Measurements from ENCODE around the gene KNG1.
"Not testable (repeated sequence)": the region's sequence is repeated elsewhere in the genome, so short reads cannot be mapped to it uniquely, and the experiment has no call there.

Gene KNG1

DNA sequence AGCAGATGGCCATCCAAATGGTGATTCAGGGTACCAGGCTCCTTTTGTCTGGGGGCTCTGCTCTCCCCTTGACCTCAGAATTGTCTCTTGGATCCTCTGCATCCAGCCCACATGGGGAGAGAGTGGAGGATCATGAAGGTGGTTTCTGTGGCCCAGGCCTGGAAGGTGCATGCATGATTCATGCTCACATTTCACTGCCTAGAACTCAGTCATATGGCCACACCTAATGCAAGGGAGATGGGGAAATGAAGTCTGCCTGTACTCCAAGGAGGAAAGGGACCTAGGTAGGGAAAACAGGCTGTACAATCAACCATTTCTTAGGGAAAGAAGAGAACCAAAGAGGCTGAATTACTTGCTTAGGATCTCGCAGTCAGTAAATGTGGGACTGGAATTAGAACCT, 36.3 kb upstream of the KNG1 start:
- no peak overlapping the region for H3K4me3 ChIP-seq (ENCODE audit: low read depth, low read length)
- TF ChIP-seq, protein P1, sequence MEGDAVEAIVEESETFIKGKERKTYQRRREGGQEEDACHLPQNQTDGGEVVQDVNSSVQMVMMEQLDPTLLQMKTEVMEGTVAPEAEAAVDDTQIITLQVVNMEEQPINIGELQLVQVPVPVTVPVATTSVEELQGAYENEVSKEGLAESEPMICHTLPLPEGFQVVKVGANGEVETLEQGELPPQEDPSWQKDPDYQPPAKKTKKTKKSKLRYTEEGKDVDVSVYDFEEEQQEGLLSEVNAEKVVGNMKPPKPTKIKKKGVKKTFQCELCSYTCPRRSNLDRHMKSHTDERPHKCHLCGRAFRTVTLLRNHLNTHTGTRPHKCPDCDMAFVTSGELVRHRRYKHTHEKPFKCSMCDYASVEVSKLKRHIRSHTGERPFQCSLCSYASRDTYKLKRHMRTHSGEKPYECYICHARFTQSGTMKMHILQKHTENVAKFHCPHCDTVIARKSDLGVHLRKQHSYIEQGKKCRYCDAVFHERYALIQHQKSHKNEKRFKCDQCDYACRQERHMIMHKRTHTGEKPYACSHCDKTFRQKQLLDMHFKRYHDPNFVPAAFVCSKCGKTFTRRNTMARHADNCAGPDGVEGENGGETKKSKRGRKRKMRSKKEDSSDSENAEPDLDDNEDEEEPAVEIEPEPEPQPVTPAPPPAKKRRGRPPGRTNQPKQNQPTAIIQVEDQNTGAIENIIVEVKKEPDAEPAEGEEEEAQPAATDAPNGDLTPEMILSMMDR (IDR thresholded peaks at IDR 0.05; ENCODE audit: borderline replicate concordance, insufficient read depth, low read depth, low read length), result no peak

- H3K4me3 ChIP-seq (ENCODE audit: low read depth, low read length), result no peak overlapping the region
- TF ChIP-seq, protein P1 (IDR thresholded peaks at IDR 0.05; ENCODE audit: borderline replicate concordance, insufficient read depth, low read depth, low read length), result no peak
Observed at GRCh38 chr3:186682812-186683211, 34.3 kb upstream of the KNG1 start.

- TF ChIP-seq, protein P1 (IDR thresholded peaks at IDR 0.05; ENCODE audit: borderline replicate concordance, insufficient read depth, low read depth, low read length), result no peak
Observed at GRCh38 chr3:186683979-186684378, 33.2 kb upstream of the KNG1 start.

GRCh38 chr3:186686475-186686874, 30.7 kb upstream of the KNG1 start:
- H3K4me3 ChIP-seq (ENCODE audit: low read depth, low read length), result not testable (repeated sequence)

More at GRCh38 chr3:186683979-186684378, 33.2 kb upstream of the KNG1 start:
- no peak overlapping the region for H3K4me3 ChIP-seq (ENCODE audit: low read depth, low read length)

DNA sequence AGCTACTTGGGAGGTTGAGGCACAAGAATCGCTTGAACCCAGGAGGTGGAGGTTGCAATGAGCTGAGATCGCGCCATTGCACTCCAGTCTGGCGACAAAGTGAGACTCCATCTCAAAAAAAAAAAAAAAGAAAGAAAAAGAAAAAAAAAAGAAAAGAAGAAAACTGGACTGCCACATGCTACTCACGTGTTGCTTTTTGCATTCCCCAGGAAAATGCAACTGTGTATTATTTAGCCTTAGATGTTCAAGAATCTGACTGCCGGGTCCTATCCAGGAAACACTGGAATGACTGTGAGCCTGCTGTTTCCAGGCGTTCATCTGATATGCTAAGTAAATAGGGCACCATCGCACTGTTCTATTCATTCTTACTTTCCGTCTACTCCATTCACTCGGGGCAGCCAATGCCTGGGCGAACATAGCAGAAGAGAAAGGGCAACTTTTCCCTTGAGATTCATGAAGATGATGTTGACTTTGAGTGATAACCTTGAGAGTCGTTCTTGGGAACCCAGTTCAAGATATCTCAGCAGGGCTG, 30.0 kb upstream of the KNG1 start:
- H3K4me3 ChIP-seq (ENCODE audit: low read depth, low read length), result no peak overlapping the region
- TF ChIP-seq, protein P1 (IDR thresholded peaks at IDR 0.05; ENCODE audit: borderline replicate concordance, insufficient read depth, low read depth, low read length), result no peak

DNA sequence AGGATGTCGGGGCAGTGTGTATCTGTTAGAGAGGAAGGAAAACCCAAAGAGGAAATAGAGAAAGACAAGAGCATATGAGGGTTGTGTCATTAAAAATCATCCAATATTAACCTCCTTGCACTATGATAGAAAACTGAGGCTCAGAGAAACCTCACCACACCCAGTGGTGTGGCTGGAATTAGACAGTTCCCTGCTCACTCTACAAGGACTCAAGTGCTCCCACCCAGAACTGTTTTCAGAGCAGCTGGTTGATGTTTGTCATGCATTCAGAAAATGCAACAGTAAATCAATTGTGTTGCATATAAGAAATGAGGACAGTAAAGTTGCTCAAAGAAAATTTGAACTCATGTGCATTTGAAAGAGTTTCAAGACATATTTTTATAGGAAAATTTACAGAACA, 26.9 kb upstream of the KNG1 start:
- H3K4me3 ChIP-seq (ENCODE audit: low read depth, low read length), result not testable (repeated sequence)

GRCh38 chr3:186691676-186692075, 25.5 kb upstream of the KNG1 start:
- H3K4me3 ChIP-seq (ENCODE audit: low read depth, low read length), result no peak overlapping the region
- TF ChIP-seq, protein P1 (IDR thresholded peaks at IDR 0.05; ENCODE audit: borderline replicate concordance, insufficient read depth, low read depth, low read length), result no peak

DNA sequence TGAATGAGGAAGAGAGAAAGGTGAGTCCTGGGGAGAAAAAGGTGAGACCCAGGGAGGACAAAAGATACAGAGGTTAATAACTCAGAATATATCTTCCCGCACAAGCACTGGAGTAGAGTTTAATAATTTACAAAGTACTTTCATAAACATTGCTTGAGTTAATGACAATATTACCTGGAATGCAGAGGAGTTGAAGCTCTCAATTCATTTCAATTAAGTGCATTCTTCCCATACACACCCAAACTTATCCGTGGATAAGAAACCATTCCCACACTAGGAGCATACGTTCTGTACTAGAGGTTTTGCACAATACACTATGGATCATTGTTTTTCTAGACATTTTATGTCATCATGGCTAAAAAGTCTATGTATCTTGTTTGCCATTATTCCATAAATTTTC, 23.3 kb upstream of the KNG1 start:
- TF ChIP-seq, protein P1 (IDR thresholded peaks at IDR 0.05; ENCODE audit: borderline replicate concordance, insufficient read depth, low read depth, low read length), result no peak
- H3K4me3 ChIP-seq (ENCODE audit: low read depth, low read length), result no peak overlapping the region

All from GM12875 (cell line).